ENCODE results near the gene IL15. TPM values are rescaled to one million over a fixed set of nuclear protein-coding genes. Genes with fewer than 3 reads are reported as not detected.
"Not testable (repeated sequence)": the region's sequence is repeated elsewhere in the genome, so short reads cannot be mapped to it uniquely, and the experiment has no call there.

Gene IL15, protein sequence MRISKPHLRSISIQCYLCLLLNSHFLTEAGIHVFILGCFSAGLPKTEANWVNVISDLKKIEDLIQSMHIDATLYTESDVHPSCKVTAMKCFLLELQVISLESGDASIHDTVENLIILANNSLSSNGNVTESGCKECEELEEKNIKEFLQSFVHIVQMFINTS
- 1 to 10 TPM in 3 of 4 donors, under 1 TPM in 1; 0.64 to 3.8 (median 1.6) TPM for total RNA-seq

DNA sequence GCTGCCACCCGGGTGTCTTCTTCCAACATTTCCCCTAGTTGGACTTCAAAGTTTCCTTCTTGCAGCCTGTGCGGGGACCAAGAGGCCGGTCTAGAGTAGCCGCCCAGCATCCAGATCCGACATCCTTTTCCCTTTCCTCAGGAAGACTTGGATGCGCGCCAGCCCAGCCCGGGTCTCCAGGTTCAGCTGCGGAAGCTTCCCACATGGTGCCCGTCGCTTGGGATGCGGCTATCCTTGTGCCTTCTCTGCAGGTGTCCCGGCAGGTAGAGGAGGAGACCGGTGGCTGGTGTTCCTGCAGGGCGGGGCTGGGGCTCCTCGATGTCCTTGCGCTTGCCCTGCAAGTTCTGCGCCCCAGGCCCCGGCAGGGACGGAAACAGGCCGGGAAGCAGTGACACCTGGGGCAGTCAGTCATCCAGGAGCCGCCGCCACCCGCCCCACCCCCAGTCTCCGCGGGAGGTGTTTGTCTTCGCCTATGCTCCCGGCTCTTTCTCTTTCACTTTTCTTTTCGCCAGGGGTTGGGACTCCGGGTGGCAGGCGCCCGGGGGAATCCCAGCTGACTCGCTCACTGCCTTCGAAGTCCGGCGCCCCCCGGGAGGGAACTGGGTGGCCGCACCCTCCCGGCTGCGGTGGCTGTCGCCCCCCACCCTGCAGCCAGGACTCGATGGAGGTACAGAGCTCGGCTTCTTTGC lies at the start of gene IL15:
Gene IL15, plus strand, starts transcription at position 502 of the 689 bp plus-strand sequence. CDS start 82,882 bp downstream, outside the sequence.
- Histone ChIP-seq H3K27me3 (no peaks in the 10 kb centered on the region), H3K36me3 (no peaks in the 10 kb centered on the region), H3K4me3 (peak within 1 kb of the TSS; percentile 90), H3K4me1 (peaks cover 19% of the 10 kb centered on the region), H3K9me3 (no peaks in the 10 kb centered on the region), H3K27ac (peak within 1 kb of the TSS; percentile 81)
- TF ChIP-seq POLR2A (IDR thresholded peaks at IDR 0.05) = no peak
- no peak for TF ChIP-seq EP300 (IDR thresholded peaks at IDR 0.05)
- TF ChIP-seq, protein P1, sequence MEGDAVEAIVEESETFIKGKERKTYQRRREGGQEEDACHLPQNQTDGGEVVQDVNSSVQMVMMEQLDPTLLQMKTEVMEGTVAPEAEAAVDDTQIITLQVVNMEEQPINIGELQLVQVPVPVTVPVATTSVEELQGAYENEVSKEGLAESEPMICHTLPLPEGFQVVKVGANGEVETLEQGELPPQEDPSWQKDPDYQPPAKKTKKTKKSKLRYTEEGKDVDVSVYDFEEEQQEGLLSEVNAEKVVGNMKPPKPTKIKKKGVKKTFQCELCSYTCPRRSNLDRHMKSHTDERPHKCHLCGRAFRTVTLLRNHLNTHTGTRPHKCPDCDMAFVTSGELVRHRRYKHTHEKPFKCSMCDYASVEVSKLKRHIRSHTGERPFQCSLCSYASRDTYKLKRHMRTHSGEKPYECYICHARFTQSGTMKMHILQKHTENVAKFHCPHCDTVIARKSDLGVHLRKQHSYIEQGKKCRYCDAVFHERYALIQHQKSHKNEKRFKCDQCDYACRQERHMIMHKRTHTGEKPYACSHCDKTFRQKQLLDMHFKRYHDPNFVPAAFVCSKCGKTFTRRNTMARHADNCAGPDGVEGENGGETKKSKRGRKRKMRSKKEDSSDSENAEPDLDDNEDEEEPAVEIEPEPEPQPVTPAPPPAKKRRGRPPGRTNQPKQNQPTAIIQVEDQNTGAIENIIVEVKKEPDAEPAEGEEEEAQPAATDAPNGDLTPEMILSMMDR (IDR thresholded peaks at IDR 0.05) = no peak
- TF ChIP-seq POLR2AphosphoS5 (IDR thresholded peaks at IDR 0.05) = no peak
- 2% methylated on average over 37 of the region's 43 CpGs for WGBS
- peak; percentile 74 to 82 for DNase-seq (ENCODE audit: low spot score in 2 of 2)

DNA sequence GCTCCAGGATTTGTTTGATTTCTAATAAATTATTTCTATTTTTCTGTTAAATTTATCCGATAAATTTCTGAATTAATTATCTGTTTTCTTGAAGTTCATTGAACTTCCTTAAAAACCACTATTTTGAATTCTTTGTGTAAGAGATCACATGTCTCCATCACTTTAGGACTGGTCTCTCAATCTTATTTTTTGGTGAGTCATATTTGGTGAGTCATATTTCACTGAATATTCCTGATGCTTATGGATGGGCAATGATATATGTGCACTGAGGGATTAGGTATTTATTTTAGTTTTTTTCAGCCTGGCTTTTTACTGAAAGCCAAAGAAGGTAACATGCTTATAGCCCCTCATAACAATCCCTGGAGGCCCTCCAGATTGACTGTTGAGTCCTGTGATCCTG lies 48.5 kb upstream of the IL15 start:
- no peaks in the 10 kb centered on the region for H3K9me3 ChIP-seq
- H3K27me3 ChIP-seq = no peaks in the 10 kb centered on the region
- H3K4me1 ChIP-seq = no peaks in the 10 kb centered on the region
- no peak for DNase-seq (ENCODE audit: low spot score in 2 of 2)
- 100% methylated on average over 1 of the region's 1 CpG for WGBS
- H3K27ac ChIP-seq = no peak overlapping the region
- TF ChIP-seq POLR2A (IDR thresholded peaks at IDR 0.05) (no peak), EP300 (IDR thresholded peaks at IDR 0.05) (no peak), POLR2AphosphoS5 (IDR thresholded peaks at IDR 0.05) (no peak)
- TF ChIP-seq, protein P1 (IDR thresholded peaks at IDR 0.05) = no peak
- H3K36me3 ChIP-seq = no peaks in the 10 kb centered on the region
- no peak overlapping the region for H3K4me3 ChIP-seq

DNA sequence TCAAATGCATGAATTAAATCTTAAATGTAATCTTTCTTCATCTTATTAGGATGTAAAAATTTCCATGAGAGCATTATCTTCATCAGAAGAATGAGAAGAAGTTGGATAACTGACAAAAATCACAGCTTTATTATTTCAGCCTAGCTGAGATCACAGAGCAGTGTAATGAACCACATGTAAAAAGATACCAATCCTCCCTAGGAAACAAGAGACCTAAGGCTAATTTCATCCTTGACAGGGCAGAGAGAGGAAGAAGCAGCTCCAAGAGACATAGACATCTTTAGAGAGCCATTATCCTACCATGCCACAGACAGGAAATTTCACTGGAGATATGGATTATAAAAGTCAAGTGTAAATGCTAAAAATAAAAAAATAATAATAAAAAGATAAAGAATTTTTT lies 40.9 kb upstream of the IL15 start:
- H3K4me3 ChIP-seq = no peak overlapping the region
- TF ChIP-seq POLR2AphosphoS5 (IDR thresholded peaks at IDR 0.05) (no peak), POLR2A (IDR thresholded peaks at IDR 0.05) (no peak), EP300 (IDR thresholded peaks at IDR 0.05) (no peak)
- TF ChIP-seq, protein P1 (IDR thresholded peaks at IDR 0.05) = no peak
- no peaks in the 10 kb centered on the region for H3K36me3 ChIP-seq
- no peaks in the 10 kb centered on the region for H3K27me3 ChIP-seq
- no peaks in the 10 kb centered on the region for H3K4me1 ChIP-seq
- no peaks in the 10 kb centered on the region for H3K9me3 ChIP-seq
- DNase-seq (ENCODE audit: low spot score in 2 of 2) = no peak
- no peak overlapping the region for H3K27ac ChIP-seq

DNA sequence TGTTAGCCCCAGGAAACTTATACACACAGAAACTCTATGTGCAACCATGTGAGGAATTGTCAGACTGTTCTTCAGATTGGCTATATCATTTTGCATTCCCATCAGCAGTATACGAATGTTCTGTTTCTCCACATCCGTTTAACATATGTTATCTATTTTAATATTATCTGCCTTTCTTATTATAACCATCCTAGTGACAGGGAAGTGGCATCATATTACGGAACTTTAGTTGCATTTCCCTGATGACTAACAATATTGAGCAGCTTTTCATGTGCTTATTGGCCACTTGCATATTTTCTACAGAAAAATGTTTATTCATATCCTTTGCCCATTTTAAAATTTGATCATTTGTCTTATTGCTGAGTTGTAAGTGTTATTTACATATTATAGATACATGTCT lies 36.5 kb upstream of the IL15 start:
- WGBS = 64% methylated on average over 3 of the region's 3 CpGs
- no peaks in the 10 kb centered on the region for H3K9me3 ChIP-seq
- no peak overlapping the region for H3K4me3 ChIP-seq
- no peak for DNase-seq (ENCODE audit: low spot score in 2 of 2)
- no peaks in the 10 kb centered on the region for H3K27me3 ChIP-seq
- H3K36me3 ChIP-seq = no peaks in the 10 kb centered on the region
- no peak overlapping the region for H3K27ac ChIP-seq
- TF ChIP-seq, protein P1 (IDR thresholded peaks at IDR 0.05) = no peak
- TF ChIP-seq POLR2A (IDR thresholded peaks at IDR 0.05) (no peak), POLR2AphosphoS5 (IDR thresholded peaks at IDR 0.05) (no peak), EP300 (IDR thresholded peaks at IDR 0.05) (no peak)
- no peaks in the 10 kb centered on the region for H3K4me1 ChIP-seq

DNA sequence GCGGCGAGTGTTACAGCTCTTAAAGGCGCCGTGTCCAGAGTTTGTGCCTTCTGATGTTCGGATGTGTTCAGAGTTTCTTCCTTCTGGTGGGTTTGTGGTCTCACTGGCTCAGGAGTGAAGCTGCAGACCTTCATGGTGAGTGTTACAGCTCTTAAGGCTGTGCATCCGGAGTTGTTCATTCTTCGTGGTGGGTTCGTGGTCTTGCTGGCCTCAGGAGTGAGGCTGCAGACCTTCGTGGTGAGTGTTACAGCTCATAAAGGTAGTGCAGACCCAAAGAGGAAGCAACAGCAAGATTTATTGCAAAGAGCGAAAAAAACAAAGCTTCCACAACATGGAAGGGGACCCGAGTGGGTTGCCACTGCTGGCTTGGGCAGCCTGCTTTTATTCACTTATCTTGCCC lies 31.7 kb upstream of the IL15 start:
- H3K36me3 ChIP-seq; H3K27ac ChIP-seq; H3K4me1 ChIP-seq; H3K9me3 ChIP-seq; H3K27me3 ChIP-seq; H3K4me3 ChIP-seq; DNase-seq (ENCODE audit: low spot score in 2 of 2): not testable (repeated sequence)
- 88% methylated on average over 11 of the region's 11 CpGs for WGBS

Data from suprapubic skin (tissue), 4 donors.